Tibial artery (tissue), 4 donors: Measurements from ENCODE around the gene BMPR1B.

Experiments used
- DNase-seq, 2 donors: peaks; one replicate each; pipeline ENCODE4 v3.0.0-alpha.2; 2019
- H3K27ac ChIP-seq, 2 donors: fragments of 200-600 bp; sonication (generic) in 1 of 2; 1 replicate in 1 of 2; 2 replicates in 1 of 2; pipeline ENCODE4 v1.5.1; 2018 to 2019; ENCODE audit warnings: mild to moderate bottlenecking in 1 of 2
- H3K27me3 ChIP-seq, 2 donors: fragments of 200-600 bp; sonication (generic) in 1 of 2; one replicate each; pipeline versions ENCODE4 v1.5.1 to v1.6.0; 2016 to 2019
- H3K36me3 ChIP-seq, 3 donors: fragments of 200-600 bp; sonication (generic) in 2 of 3; one replicate each; pipeline ENCODE4 v1.5.1; 2016 to 2019; ENCODE audit warnings: mild to moderate bottlenecking in 2 of 3
- H3K4me1 ChIP-seq, 4 donors: fragments of 200-600 bp; sonication (generic) in 2 of 4; 1 replicate in 3 of 4; 2 replicates in 1 of 4; pipeline ENCODE4 v1.5.1; 2016 to 2019
- H3K4me3 ChIP-seq, 2 donors: fragments of 200-600 bp; sonication (generic) in 1 of 2; 1 replicate in 1 of 2; 2 replicates in 1 of 2; pipeline ENCODE4 v1.5.1; 2018 to 2019; ENCODE audit warnings: mild to moderate bottlenecking in 2 of 2
- H3K9me3 ChIP-seq, 3 donors: fragments of 200-600 bp; sonication (generic) in 1 of 3; one replicate each; pipeline ENCODE4 v1.5.1; 2016 to 2019
- intact Hi-C: fragments of 100-400 bp; cut with DNase I; formaldehyde crosslinking; loops from one replicate; pipeline ENCODE4 v1.15.0; 2023; ENCODE audit warnings: low total_unique reads
- TF ChIP-seq, protein P1 (sequence below), 2 experiments: fragments of 200-600 bp in 1 of 2; fragments of 450-650 bp in 1 of 2; IDR thresholded peaks; one replicate each; pipeline ENCODE4 v1.5.1; 2017 to 2019; ENCODE audit warnings: antibody characterized with exemption in 2 of 2, mild to moderate bottlenecking in 1 of 2, moderate library complexity in 1 of 2

Gene BMPR1B

DNA sequence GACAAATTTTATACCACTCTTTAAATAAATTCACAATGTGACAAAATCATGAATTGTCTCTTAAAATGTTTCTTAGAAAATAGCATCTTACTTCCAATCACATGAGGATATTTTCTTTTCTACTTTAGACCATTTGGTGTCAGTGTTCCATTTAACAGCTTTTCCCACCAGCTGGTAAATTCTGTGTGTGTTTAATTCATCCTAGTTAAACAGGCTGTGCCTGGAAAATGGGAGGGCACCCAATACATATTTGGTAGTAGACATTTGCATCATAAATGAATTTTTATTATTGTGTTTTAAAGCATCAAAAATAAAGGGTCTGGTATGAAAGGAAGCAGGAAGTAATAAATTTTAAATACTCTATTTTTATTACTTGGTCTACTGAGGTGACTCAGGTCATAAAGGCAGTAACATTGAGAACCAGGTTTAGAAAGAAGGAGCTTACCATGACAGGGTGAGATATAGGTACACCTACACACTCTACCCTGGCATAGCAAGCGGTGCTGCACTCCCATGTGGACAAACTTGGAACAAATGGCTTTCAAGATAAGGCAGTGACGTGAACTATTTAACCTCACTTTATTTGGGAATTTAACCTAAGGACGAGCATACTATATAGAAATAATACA, 344.5 kb downstream of the BMPR1B start:
- no peaks in the 10 kb centered on the region for H3K36me3 ChIP-seq
- no peaks in the 10 kb centered on the region for H3K9me3 ChIP-seq
- TF ChIP-seq, protein P1, sequence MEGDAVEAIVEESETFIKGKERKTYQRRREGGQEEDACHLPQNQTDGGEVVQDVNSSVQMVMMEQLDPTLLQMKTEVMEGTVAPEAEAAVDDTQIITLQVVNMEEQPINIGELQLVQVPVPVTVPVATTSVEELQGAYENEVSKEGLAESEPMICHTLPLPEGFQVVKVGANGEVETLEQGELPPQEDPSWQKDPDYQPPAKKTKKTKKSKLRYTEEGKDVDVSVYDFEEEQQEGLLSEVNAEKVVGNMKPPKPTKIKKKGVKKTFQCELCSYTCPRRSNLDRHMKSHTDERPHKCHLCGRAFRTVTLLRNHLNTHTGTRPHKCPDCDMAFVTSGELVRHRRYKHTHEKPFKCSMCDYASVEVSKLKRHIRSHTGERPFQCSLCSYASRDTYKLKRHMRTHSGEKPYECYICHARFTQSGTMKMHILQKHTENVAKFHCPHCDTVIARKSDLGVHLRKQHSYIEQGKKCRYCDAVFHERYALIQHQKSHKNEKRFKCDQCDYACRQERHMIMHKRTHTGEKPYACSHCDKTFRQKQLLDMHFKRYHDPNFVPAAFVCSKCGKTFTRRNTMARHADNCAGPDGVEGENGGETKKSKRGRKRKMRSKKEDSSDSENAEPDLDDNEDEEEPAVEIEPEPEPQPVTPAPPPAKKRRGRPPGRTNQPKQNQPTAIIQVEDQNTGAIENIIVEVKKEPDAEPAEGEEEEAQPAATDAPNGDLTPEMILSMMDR (IDR thresholded peaks at IDR 0.05) = no peak
- H3K4me1 ChIP-seq = no peaks in the 10 kb centered on the region
- no peak overlapping the region for H3K4me3 ChIP-seq
- no peaks in the 10 kb centered on the region for H3K27me3 ChIP-seq
- H3K27ac ChIP-seq = no peak overlapping the region
- DNase-seq = no peak
- intact Hi-C loops = no loop called here

DNA sequence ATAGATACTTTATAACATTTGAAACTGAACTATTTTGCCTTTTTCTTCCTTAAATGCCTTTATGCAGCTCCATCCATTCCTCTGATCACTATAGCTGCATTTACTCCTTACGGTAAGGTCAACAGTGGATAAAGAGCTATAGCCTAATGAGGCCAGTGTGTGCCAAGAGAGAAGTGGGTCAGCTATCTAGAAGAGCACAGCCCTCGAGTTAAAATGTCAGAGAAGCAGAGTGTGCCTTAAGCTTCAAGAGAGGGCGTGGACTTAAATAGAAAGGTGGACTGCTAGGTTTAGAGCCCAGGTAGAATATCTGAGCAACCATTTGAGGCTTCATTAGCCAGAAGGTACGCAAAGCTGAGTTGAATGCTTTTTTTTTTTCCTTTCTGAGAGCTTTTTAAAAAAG, 347.4 kb downstream of the BMPR1B start:
- Histone ChIP-seq H3K27me3 (no peaks in the 10 kb centered on the region), H3K9me3 (no peaks in the 10 kb centered on the region), H3K36me3 (no peaks in the 10 kb centered on the region), H3K4me1 (peaks cover 0 to 4% (median 0%) of the 10 kb centered on the region in 4 donors), H3K27ac (no peak overlapping the region), H3K4me3 (no peak overlapping the region)
- TF ChIP-seq, protein P1 (IDR thresholded peaks at IDR 0.05) = no peak
- intact Hi-C loops = no loop called here
- no peak for DNase-seq

DNA sequence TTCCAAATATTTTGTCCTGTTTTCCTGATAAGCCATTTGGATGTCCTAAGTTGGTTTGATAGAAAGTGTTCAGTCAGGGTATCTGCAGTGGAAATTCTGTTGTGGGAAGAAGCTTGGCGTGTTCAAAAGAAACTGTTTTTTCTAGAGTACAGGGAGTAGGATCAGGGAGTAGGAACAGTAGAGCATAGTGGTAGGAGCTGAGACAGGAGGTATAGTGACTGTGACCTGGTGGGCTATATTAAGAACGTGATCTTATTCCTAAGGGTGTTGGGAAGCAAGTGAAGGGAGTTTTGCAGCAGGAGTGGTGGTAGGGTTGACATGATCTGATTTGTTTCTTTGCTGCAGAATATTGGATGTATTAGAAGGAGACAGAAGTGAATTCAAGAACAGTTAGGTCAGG, 348.2 kb downstream of the BMPR1B start:
- Histone ChIP-seq H3K9me3 (no peaks in the 10 kb centered on the region), H3K4me3 (no peak overlapping the region), H3K27me3 (no peaks in the 10 kb centered on the region), H3K36me3 (no peaks in the 10 kb centered on the region), H3K27ac (no peak overlapping the region), H3K4me1 (peaks cover 0 to 4% (median 0%) of the 10 kb centered on the region in 4 donors)
- intact Hi-C loops = no loop called here
- TF ChIP-seq, protein P1 (IDR thresholded peaks at IDR 0.05) = no peak
- DNase-seq = no peak

DNA sequence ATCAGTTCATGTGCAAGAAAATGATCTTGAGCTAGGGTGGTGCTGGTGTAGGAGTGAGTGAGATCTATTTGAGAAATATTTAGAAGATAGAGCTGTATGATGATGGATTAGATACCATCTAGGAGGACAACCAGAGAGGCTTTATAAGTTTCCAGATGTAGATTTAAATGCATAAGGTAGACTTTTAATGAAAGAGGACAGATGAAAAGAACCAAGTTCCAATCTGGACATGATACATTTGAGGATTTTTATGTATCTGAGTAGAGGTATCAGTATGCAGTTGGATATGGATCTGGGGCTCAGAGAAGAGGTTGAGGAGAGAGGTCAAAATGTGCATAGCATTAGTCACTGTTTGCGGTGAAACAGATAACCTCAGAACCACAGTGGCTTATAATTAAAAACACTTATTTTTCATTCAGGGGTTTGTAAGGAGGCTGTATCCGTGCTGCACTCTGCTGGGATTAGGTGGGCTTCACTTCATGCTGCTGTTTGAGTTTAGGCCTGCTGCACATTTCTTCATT, 348.7 kb downstream of the BMPR1B start:
- no peaks in the 10 kb centered on the region for H3K27me3 ChIP-seq
- H3K9me3 ChIP-seq = no peaks in the 10 kb centered on the region
- TF ChIP-seq, protein P1 (IDR thresholded peaks at IDR 0.05) = no peak
- H3K27ac ChIP-seq = no peak overlapping the region
- peaks cover 0 to 4% (median 0%) of the 10 kb centered on the region in 4 donors for H3K4me1 ChIP-seq
- intact Hi-C loops = no loop called here
- DNase-seq = no peak
- H3K36me3 ChIP-seq = no peaks in the 10 kb centered on the region
- H3K4me3 ChIP-seq = no peak overlapping the region

DNA sequence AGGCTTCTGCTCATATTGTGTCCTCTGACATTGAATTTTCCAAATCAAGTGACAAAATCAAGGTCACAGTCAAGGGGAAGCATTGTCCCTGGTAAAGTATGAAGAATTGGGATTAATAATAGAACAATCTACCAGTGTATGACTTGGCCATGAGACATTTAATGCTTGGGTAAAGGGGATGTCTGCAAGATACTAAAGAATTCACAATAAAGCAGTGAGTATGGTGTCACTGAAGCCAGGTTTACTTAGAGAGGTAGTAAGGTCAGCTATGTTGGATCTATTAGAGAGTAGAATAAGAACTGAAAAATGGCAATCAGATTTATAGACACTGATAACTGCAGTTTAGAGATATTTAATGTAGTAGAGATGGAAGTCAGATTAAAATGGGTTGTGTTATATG, 349.2 kb downstream of the BMPR1B start:
- Histone ChIP-seq H3K4me3 (no peak overlapping the region), H3K27ac (no peak overlapping the region), H3K4me1 (peaks cover 0 to 4% (median 0%) of the 10 kb centered on the region in 4 donors), H3K36me3 (no peaks in the 10 kb centered on the region), H3K27me3 (no peaks in the 10 kb centered on the region), H3K9me3 (no peaks in the 10 kb centered on the region)
- TF ChIP-seq, protein P1 (IDR thresholded peaks at IDR 0.05) = no peak
- intact Hi-C loops = no loop called here
- no peak for DNase-seq
